ENCODE data around the gene SH2D7.
"Not testable (repeated sequence)": the region's sequence is repeated elsewhere in the genome, so short reads cannot be mapped to it uniquely, and the experiment has no call there.

The SH2D7 gene

GRCh38 chr15:78146425-78147154, 54.2 kb downstream of the SH2D7 start:
- no peak for DNase-seq

DNA sequence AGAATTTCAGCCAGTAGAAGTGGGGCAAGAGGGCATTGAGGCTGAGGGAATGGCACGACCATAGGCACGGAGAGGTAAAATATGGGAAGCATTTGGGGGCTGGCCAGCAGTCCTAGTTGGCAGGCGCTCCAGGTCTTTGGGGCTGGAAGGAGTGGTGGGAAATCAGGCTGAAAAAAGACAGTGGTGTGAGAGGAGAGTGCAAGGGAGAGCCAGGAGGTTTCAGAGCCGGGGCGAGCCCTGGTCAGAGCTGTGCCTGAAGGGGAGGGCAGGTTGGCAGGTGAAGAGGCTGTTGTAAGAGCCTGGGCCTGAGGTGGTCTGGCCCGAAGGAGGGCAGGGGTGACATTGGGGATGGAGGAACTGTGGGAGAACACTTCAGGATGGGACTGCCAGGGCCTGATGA, 55.2 kb downstream of the SH2D7 start:
- DNase-seq = no peak

DNA sequence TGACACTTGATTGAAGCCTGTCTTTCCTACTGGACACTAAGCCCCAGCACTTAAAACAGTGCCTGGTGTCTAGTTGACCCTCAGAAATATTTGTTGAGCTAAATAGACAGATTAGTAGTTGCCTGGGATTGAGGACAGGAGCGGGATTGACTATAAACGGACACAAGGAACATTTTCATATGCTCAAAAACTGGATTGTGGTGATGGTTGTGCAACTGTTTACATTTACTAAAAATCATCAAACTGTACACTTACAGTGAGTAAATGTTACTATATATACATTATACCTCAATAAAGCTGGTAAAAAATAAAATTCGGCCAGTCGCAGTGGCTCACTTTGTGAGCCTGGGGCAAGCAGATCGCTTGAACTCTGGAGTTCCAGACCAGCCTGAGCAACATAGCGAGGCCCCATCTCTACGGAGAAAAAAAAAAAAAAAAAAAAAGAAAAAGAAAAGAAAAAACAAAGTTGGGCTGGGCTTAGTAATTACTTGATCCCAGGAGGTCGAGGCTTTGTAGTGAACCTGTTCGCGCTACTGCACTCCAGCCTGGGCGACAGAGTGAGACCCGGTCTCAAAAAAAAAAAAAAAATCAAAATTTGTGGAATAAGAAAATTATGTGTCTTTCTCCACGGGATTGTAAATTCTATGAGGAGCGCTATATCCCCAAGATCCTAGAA, 56.2 kb downstream of the SH2D7 start:
- DNase-seq = no peak

GRCh38 chr15:78149068-78149804, 56.9 kb downstream of the SH2D7 start, which contains the start of gene IDH3A:
Gene IDH3A (plus strand): TSS chr15:78149362. CDS start chr15:78149404, 42 bp downstream.
- DNase-seq = peak; percentile 97 to 98

DNA sequence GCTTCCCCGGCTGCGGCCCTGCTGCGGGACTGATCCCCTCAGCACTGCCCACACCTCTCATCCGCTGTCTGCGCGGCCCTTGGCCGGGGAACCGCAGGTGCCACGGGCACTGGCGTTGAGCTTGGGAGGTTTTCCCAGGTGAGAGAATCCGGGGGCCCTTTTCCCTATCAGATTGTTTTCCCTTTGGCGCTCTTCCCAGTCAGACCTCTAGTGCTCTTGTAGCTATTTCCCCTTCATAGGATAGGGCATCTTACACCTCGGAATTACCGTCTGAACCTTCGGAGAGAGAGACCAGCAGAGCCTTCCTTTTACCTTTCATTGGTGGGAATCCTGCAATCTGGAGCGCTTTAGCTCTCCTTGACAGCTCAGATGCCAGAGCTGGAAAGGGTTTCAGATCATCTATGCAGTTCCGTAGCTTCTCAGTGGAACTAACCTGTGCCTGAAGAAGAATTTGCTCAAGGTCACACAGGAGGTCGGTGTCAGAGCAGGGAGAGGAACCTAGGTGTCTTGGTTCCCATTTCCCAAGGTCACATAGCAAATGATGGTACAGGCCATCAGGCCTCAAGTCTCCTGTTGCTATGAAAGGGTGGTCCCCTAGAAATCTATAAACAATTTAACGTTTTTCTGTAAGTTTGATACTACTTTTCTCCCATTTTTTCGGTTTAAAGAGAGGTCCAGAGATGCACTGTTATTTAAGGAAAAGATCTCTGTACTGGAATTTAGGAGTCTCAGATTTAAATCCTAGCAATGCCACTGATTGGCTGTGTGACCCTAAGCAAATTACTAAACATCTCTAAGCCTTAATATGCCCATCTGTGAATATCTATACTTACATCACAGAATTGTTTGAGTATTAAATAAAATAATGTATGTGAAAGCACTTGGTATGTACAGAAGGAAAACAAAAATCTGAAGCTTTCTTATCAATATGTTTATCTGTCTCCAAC, 57.7 kb downstream of the SH2D7 start:
- no peak for DNase-seq

DNA sequence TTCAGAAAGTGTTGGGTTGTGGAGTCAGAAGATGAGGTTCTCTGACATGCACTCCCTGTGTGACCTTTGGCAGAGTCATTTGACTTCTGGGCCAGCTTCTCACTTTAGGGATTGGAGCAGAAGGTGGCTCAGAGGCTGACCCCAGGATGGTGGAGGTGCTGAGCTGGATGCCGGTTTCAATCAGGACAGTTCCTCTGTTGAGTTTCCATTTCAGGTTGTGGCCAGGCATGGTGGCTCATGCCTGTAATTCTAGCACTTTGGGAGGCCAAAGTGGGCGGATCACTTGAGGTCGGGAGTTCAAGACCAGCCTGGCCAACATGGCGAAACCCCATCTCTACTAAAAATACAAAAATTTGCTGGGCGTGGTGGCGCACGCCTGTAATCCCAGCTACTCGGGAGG, 58.7 kb downstream of the SH2D7 start:
- not testable (repeated sequence) for DNase-seq
